MM.1S (cell line): ENCODE measurements around the gene POLR3A.

Experiments
- DNase-seq: peaks from one replicate; pipeline ENCODE4 v3.0.0-alpha.2; 2015
- H2AFZ ChIP-seq: fragments of 300-600 bp; sonication (generic); 2 replicates; pipeline ENCODE4 v1.6.0; 2016; ENCODE audit warnings: antibody characterized with exemption, low read length
- H3F3A ChIP-seq: fragments of 300-600 bp; sonication (generic); 2 replicates; pipeline ENCODE4 v1.6.1; 2016; ENCODE audit warnings: mild to moderate bottlenecking, antibody characterized with exemption, low read length, moderate library complexity, mixed read lengths; ENCODE audit not compliant: insufficient read depth
- H3K27ac ChIP-seq: fragments of 300-600 bp; sonication (generic); 2 replicates; pipeline ENCODE4 v1.5.1; 2016; ENCODE audit warnings: mild to moderate bottlenecking, low read length
- H3K27me3 ChIP-seq: fragments of 300-600 bp; sonication (generic); replicated peaks from 2 replicates; pipeline ENCODE4 v1.6.0; 2016; ENCODE audit warnings: low read length; ENCODE audit not compliant: insufficient read depth
- H3K36me3 ChIP-seq: fragments of 300-600 bp; sonication (generic); replicated peaks from 2 replicates; pipeline ENCODE4 v1.6.1; 2016; ENCODE audit warnings: mild to moderate bottlenecking, low read length, mixed read lengths; ENCODE audit not compliant: insufficient read depth
- H3K4me1 ChIP-seq: fragments of 300-600 bp; sonication (generic); 2 replicates; pipeline ENCODE4 v1.6.1; 2016; ENCODE audit warnings: low read length, mixed read lengths
- H3K4me2 ChIP-seq: fragments of 300-600 bp; sonication (generic); 2 replicates; pipeline ENCODE4 v1.6.0; 2016; ENCODE audit warnings: low read depth, low read length
- H3K4me3 ChIP-seq: fragments of 300-600 bp; sonication (generic); 2 replicates; pipeline ENCODE4 v1.5.1; 2016; ENCODE audit warnings: low read length, mixed read lengths
- H3K79me2 ChIP-seq: fragments of 300-600 bp; sonication (generic); 2 replicates; pipeline ENCODE4 v1.6.1; 2016; ENCODE audit warnings: mixed run types, low read length, mixed read lengths
- H3K9ac ChIP-seq: fragments of 300-600 bp; sonication (generic); 2 replicates; pipeline ENCODE4 v1.6.1; 2016; ENCODE audit warnings: low read length, mixed read lengths
- H3K9me2 ChIP-seq: fragments of 300-600 bp; sonication (generic); replicated peaks from 2 replicates; pipeline ENCODE4 v1.6.1; 2016; ENCODE audit warnings: mild to moderate bottlenecking, low read length, mixed read lengths; ENCODE audit not compliant: insufficient read depth
- H3K9me3 ChIP-seq: fragments of 300-600 bp; sonication (generic); replicated peaks from 2 replicates; pipeline ENCODE4 v1.6.1; 2016; ENCODE audit warnings: mild to moderate bottlenecking, low read length, mixed read lengths; ENCODE audit not compliant: insufficient read depth
- H4K20me1 ChIP-seq: fragments of 300-600 bp; sonication (generic); 2 replicates; pipeline ENCODE4 v1.6.1; 2016; ENCODE audit warnings: mild to moderate bottlenecking, low read length, moderate library complexity, mixed read lengths; ENCODE audit not compliant: insufficient read depth
- CTCF ChIP-seq: fragments of 300-600 bp; sonication (generic); IDR thresholded peaks from 2 replicates; pipeline ENCODE4 v1.5.1; 2016; ENCODE audit warnings: antibody characterized with exemption, low read length, mixed read lengths
- EZH2 ChIP-seq: fragments of 300-600 bp; sonication (generic); optimal IDR thresholded peaks from 2 replicates; pipeline ENCODE3; 2017; ENCODE audit warnings: low read depth, mild to moderate bottlenecking, antibody characterized with exemption, low read length, mixed read lengths
- EZH2phosphoT487 ChIP-seq: fragments of 300-600 bp; sonication (generic); IDR thresholded peaks from 2 replicates; pipeline ENCODE4 v1.6.1; 2018; ENCODE audit warnings: antibody characterized with exemption, low read length

The POLR3A gene

DNA sequence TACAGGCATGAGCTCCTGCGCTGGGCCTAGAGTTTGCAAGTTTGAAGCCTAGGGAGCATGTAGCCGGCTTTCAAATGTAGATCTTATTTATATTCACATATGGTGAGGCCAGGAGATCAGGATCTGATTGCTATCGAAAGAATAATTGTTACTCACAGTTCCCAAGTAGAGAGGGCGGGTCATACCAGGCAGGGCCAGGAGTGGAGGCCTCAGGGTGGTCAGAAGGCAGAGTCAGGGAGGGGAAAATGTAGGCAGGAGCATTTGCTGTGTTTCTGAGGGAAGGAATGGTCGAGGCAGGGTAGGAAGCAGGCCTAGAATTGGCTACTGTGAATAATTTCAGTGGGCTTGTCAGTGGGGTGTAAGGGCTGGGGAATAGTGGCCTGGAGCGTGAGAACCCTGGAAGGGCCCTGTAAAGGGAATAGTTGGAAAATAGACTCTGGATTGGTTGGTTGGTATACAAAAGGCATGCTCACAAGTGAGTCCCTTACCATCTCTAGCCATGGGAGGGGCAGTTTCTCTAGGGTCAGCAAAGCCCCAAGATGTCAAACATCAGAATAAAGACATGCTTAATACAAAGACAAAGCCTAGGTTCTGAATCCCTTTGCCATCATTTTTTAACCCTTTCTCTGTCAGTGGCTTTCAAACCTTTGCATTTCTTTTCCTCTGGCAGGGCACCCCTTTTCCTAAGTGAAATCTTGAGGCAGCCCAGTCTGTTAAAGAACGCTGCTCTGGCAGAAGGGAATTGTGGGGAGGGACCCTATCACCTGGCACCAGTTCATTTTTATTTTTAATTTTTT, 66.8 kb downstream of the POLR3A start:
- Histone ChIP-seq H3K27me3 (no peaks in the 10 kb centered on the region), H3K4me2 (no peak overlapping the region), H3F3A (no peaks in the 10 kb centered on the region), H4K20me1 (no peaks in the 10 kb centered on the region), H3K9ac (no peak overlapping the region), H3K79me2 (no peaks in the 10 kb centered on the region), H2AFZ (no peak overlapping the region), H3K4me1 (peaks cover 6% of the 10 kb centered on the region), H3K9me2 (no peaks in the 10 kb centered on the region), H3K4me3 (no peak overlapping the region), H3K9me3 (no peaks in the 10 kb centered on the region), H3K27ac (no peak overlapping the region), H3K36me3 (no peaks in the 10 kb centered on the region)
- TF ChIP-seq EZH2 (no peak), EZH2phosphoT487 (no peak), CTCF (no peak)
- DNase-seq: no peak

- H3K9ac ChIP-seq: no peak overlapping the region
- H3K9me3 ChIP-seq: no peaks in the 10 kb centered on the region
- TF ChIP-seq EZH2phosphoT487: no peak
- TF ChIP-seq CTCF: no peak
- no peak for TF ChIP-seq EZH2
- no peak overlapping the region for H3K4me3 ChIP-seq
- H3K27ac ChIP-seq: no peak overlapping the region
- no peak for DNase-seq
- H3K9me2 ChIP-seq: no peaks in the 10 kb centered on the region
- H3K36me3 ChIP-seq: no peaks in the 10 kb centered on the region
- H4K20me1 ChIP-seq: no peaks in the 10 kb centered on the region
- H3K79me2 ChIP-seq: no peaks in the 10 kb centered on the region
- H3F3A ChIP-seq: no peaks in the 10 kb centered on the region
- H2AFZ ChIP-seq: no peak overlapping the region
- no peaks in the 10 kb centered on the region for H3K27me3 ChIP-seq
- H3K4me1 ChIP-seq: peaks cover 6% of the 10 kb centered on the region
- H3K4me2 ChIP-seq: no peak overlapping the region
Observed at GRCh38 chr10:77961668-77962067, 67.6 kb downstream of the POLR3A start.

DNA sequence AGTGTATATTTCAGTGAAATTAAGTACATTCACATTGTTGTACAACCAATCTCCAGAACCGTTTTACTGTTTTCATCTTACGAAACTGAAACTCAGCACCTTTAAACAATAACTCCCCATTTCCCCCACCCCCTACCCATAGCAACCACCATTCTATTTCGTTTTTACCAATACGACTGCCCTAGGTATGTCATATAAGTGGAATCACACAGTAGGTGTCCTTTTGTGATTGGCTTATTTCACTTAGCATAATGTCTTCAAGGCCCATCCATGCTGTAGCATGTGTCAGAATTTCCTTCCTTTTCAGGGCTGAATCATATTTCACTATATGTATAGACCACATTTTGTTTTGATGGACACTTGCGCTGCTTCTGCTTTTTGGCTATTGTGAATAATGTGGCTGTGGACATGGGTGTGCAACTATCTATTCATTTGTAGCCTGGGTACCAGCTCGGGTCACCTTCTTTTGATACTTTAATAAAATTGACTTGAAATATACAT, 68.4 kb downstream of the POLR3A start:
- no peaks in the 10 kb centered on the region for H3K79me2 ChIP-seq
- no peaks in the 10 kb centered on the region for H3K9me2 ChIP-seq
- H2AFZ ChIP-seq: no peak overlapping the region
- peaks cover 6% of the 10 kb centered on the region for H3K4me1 ChIP-seq
- no peak overlapping the region for H3K4me3 ChIP-seq
- no peaks in the 10 kb centered on the region for H4K20me1 ChIP-seq
- H3K9ac ChIP-seq: no peak overlapping the region
- no peak for TF ChIP-seq EZH2
- no peak for TF ChIP-seq CTCF
- no peak for TF ChIP-seq EZH2phosphoT487
- no peaks in the 10 kb centered on the region for H3K9me3 ChIP-seq
- peak overlapping the region; percentile 21; the same call in 1 of the 2 replicates for H3K4me2 ChIP-seq
- peak; percentile 47 for DNase-seq
- H3K36me3 ChIP-seq: no peaks in the 10 kb centered on the region
- no peak overlapping the region for H3K27ac ChIP-seq
- H3F3A ChIP-seq: no peaks in the 10 kb centered on the region
- no peaks in the 10 kb centered on the region for H3K27me3 ChIP-seq
